GM18517 (cell line): ENCODE measurements around the gene SSH2.
"Not testable (repeated sequence)": the region's sequence is repeated elsewhere in the genome, so short reads cannot be mapped to it uniquely, and the experiment has no call there.

Experiments used
- ATAC-seq: cut with Tn5 transposase; IDR thresholded peaks from one replicate; pipeline ENCODE4 v1.9.1; 2021; ENCODE audit warnings: mild to moderate bottlenecking, moderate library complexity; ENCODE audit not compliant: unreplicated experiment

Gene SSH2

DNA sequence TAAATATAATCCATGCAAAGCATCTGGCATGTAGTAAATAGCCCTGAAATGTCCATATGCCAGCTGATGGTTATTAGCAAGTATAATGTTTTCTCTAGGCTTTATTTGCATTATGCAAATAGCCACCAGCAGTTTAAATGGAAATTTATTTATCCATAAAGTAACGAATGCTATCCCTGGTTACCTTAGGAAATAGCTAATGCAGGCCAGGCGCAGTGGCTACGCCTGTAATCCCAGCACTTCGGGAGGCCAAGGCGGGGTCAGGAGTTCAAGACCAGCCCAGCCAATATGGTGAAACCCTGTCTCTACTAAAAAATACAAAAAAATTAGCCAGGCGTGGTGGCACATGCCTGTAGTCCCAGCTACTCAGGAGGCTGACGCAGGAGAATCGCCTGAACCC lies 254.1 kb downstream of the SSH2 start:
- not testable (repeated sequence) for ATAC-seq

DNA sequence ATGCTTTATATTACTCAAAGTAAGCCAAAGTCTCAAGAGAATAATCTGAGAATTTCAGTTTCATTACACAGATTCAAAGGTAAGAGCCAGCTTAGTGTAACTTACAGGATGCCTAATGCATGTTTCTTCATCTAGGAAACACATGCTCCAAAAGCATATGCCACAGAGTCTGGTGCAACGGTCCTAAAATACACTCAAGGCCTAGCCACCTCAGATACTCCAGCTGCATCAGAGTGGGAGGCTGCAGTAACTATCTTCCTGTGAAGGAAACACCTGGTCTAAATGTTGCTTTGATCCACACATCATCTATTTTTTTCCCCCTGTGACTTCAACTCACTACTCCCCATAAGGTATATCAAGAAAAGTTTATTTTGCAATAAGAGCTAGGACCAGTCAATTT lies 255.7 kb downstream of the SSH2 start:
- ATAC-seq = no peak

DNA sequence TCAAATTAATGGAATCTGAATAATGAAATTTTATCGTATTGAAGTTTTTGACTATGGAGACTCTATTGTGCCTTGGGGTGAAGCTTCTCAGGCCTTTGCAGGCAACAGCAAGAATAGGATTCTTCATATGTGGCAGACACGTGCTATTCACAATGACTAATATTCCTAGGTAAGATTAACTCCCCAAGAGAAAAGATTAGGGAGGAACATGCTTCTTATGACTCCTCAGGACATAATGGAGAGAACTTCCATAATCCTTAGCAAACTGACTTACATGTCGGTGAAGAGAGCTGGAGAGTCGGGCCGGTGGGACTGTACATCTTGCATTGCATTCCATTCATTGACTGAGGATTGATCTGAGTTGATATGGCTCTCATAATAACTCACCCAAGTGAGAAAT lies 258.4 kb downstream of the SSH2 start:
- no peak for ATAC-seq

DNA sequence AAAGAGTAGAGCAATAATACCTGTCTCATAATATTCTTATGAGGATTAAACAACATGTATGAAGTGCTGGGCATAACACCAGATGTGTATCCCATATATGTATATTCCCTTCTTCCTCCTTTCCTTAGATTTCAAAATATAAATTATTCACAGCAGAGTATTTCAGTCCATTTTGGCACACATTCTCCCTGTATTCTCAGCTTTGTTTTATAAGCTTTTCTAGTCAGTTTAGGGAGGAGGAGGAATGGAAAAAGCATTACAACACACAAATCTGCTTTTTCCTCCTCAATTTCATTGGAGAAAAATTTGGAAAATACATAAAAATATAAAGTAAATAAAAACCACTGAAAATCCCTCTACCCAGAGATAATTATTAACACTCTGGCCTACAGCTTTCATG lies 260.8 kb downstream of the SSH2 start:
- ATAC-seq = no peak

DNA sequence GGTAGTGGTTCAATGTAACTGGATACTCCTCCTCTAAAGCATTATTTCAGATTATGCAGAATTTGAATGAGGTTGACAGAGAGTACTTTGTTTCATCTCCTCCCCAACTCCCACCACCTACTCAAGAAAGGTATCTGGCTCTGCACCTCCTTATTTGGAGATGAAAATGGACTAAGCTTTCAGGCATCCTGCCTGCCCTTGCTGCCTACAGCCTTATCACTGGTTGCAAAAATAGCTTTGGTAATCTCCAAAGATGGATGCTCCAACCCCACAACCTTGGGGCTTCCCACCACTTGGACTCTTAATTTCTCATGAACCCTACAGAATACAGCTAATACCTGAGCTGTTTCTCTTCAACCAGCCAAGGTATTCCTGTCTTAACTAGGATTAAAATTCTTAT lies 262.1 kb downstream of the SSH2 start:
- ATAC-seq = no peak

DNA sequence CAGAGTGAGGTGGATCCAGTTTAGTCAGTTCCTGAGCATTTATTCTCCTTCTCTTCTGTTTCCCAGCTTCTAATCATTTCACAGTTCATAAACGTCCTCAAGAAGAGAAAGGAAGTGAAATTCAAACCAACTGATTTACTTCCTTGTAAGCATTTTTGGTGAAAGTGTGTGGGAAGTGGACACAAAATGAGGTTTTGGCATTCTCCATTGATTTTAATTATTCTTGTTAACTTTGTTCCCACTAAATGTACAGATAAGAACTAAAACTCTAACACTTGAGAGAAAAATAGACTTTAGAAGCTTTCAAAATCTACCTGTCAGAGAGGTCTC lies 264.6 kb downstream of the SSH2 start:
- no peak for ATAC-seq

DNA sequence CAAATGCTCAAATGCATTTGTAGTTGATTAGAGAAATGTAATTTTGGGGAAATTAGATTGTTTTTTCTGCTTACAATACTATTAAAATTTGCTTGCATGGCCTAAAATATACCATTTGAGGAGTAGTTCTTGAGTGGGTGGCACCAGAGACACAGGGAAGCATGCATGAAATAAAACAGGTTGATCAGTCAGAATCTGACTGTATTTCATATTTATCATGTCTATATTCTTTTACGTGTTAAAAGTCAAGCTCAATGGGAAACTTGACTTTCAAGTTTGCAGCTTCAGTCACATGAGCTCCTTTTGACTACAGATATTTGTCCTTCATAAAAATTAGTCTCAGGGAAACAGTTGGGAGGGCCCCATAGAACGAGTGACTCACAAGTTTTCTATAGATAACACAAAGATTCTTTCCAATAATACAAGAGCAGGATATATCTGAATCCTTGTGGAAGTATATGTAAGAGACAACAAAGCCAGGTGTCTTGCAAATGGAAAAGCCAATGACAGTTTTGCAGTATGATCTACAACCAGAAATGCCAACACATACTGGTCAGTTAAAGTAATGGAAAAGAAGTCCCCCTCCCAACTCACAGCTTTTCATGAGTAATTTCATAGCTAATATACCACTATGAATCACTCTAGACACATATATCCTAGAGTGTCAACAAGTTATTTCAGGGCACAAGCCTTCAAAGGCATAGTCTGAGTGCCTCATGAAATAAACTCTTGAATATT lies 265.1 kb downstream of the SSH2 start:
- no peak for ATAC-seq

DNA sequence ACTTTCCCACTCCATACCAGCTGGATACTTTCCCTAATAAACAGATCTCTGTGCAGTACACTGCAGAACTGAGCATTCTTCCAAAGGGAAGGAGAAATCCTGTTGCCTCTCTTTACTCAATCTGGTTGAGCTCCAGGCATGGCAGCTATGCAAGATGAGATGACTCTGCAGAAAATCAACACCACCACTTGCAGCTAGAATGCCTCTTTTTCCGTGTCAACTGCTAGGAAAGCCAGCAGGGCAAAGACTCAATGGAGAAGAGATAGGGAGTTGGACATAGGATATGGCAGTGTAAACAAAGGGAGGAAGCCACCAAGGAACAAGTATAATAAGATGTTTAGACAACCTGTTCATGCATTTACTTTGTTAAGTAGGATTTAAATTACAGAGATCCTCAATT lies 266.9 kb downstream of the SSH2 start:
- no peak for ATAC-seq

DNA sequence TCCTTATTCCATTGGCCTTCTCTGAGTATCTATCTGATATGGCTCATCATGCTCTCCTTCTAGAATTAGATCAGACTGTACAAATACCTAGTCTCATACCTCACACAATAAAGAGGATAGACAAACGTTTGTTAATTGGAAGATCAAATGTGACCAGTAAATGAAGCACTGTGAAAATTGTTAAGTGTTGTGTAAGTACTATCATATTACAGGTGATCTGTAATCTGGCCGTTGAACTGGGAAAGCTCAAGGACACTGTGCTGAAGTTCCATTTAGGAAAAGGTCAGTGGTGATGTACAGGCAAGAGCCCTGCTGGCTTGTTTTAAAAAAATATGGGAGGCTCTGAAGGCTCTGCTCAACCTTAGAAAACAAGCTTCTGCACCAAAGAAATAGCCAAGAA lies 268.8 kb downstream of the SSH2 start:
- ATAC-seq = no peak

DNA sequence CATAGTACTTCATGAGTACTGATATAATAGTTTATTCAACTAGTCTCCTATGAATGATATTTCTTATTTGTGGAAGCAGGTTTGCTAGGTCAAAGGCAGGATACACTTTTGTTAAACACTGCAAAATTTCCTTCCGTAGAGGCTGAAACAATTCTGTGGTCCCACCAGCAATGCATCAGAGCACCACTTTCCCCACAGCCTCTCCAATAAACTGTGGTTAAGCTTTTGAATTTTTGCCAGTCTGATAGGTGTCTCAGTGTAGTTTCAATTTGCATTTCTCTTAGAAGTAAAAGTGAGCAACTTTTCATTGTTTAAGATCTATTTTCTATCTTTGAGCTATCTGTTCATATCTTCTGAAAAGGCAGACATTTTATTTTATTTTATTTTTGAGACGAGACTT lies 270.9 kb downstream of the SSH2 start:
- ATAC-seq = no peak

DNA sequence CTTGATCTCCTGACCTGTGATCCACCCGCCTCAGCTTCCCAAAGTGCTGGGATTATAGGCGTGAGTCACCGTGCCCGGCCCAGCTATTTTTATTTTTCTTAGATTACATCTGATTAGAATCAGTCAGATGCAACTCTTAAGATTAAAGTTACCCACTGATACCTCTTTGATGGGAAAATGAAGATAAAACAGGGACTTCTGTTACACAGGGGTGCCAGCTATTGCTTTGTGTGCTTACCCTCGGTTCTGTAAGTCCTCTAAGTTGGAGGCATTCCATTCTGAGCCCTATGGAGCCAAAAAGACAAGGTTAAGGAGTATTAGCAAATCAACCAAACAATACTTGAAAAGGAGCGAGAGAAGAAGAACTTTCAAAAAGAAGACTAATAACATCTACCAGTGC lies 274.7 kb downstream of the SSH2 start:
- no peak for ATAC-seq

DNA sequence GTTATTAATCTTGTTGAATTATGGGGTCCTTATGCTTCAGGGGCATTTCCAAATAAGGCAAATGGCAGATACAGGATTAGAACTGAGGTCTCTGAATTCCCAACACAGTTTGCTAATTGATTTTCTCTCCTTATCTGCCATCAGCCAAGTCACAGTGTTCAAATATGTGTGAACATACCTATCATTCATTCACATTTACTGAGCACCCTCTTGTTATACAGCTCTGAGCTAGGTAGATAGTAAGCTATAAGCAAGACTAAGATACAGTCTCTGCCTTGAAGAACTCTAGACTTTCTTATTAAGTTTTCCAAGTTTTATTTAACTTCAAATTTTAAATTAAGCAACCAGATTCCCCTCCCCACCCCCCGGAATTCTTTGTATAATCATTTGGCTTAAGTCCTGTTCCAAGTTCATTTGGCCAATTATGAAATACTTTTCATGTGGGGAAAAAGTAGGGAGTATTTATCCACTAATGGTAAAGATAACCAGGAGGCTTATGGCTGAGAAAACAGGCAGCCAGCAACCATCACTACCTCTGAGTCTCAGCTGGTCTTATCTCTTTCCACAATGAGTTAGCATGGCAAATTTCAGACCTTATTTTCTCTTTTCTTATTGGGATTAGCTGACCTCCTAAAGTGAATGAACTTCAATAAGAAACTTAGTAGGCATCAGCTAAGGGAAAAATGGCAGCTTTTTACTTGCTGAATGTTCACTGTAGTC lies 275.9 kb downstream of the SSH2 start:
- ATAC-seq = no peak

DNA sequence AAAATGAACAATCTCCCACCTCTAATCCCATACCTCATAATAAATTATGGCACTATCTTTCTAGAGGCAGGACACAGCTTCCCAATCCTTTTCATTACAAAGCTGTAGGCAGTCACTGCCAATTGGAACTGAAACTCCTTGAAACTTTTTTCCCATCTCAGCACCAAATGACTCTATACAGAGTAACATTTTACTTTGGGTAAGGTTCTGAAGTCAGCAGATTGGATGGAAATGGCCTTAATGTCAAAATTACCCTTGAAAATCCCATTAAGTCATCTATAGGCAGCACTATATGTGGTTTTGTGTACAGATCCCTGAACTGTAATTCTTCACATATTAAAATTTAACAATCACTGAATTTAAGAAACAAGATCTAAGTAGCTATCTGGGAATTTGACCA lies 277.1 kb downstream of the SSH2 start:
- no peak for ATAC-seq

DNA sequence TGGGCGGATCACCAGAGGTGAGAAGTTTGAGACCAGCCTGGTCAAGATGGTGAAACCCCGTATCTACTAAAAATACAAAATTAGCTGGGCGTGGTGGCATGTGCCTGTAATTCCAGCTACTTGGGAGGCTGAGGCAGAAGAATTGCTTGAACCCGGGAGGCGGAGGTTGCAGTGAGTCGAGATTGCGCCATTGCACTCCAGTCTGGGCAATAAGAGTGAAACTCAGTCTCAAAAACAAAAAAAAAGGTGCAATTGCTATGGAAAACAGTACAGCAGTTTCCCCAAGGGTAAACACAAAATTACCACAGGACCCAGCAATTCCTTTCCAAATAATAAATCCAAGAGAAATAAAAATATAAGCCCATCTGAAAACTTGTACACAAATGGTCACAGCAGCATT lies 278.1 kb downstream of the SSH2 start:
- not testable (repeated sequence) for ATAC-seq

DNA sequence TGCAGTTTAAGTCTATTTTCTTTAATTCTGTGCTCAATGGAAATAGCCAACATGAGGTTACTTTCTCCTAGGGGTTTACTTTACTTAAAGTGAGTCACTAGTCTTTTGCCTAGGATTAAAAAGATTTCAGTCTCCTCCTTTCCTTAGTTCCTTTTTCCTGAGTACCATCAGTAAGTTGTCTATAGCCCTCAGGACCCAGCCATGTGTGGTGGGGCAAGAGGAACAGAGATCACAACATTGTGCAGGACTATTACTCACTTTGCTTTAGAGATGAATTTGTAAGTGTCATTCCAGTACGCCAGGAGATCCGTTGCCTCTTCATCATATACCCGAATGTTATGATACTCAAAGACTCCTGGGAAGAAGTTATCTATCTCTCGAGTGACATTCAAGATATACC lies 279.6 kb downstream of the SSH2 start:
- ATAC-seq = no peak

DNA sequence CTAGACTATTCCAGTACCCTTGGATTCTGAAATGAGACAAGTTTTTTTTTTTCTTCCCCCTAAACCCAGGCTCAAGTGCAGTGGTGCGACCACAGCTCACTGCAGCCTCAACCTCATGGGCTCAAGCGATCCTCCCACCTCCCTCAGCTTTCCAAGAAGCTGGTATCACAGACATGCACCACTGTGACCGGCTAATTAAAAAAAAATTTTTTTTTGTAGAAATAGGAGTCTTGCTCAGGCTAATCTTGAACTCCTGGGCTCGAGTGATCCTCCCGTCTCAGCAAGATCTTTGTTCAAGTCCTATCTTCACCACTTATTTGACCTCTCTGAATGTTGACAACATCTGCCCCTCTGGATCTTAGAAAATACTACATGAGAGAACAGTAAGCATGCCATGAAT lies 280.7 kb downstream of the SSH2 start:
- no peak for ATAC-seq

DNA sequence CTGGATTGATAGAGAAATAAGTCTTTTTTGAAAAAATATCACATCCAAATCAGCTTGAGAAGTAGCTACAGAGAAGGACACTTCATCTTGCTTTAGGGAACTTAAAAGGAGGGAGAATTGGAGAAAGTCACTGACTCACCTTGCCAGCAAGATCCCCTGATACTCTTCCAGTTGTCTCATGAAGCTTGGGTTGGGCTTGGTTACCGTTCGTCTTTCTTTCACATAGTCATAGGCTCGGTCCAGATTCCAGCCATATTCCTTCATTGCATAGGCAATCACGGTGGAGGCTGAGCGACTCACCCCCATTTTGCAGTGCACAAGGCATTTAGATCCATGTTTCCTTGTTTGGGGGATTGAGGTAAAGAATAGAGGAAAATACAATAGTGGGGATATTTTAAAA lies 282.0 kb downstream of the SSH2 start:
- ATAC-seq = no peak

DNA sequence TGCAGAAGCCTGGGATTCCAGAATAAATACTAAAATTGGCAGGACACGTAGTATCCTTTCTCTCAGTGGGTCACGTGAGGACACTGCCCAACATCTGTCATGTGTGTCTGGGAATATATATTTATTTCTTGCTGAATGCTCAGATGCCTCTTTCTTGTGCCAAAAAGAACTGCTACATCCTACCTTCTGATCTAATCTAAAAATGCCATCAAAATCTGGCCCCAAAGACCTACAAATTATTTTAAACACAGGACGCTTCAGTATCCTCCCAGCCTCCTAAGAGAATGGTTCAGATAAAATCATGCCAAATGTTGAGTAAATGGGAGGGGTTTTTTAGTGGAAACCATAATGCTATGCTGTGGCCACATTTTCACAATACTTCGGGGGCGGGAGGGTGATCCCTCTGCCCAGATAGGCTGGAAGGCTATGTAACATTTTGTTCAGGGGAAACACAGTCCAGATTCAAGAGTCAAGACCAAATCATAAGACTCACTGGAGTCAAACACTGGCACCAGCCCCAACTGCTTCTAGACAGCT lies 284.4 kb downstream of the SSH2 start:
- ATAC-seq = no peak

DNA sequence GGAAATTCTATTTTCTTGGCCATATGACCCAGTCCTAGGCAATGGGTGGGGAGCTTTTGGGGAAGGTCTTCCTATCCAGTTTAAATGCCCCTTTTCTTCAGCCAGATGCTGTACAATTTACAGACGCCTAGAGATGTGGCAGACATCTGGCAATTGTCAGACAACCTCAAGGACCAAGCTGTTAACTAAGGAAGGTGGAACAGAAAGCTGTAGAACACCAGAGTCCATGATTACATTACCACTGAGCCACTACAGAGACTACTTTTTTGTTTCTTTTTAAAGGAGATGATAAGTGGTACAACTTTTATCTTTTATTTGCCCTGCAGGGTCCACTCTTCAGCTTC lies 286.2 kb downstream of the SSH2 start:
- ATAC-seq = no peak

DNA sequence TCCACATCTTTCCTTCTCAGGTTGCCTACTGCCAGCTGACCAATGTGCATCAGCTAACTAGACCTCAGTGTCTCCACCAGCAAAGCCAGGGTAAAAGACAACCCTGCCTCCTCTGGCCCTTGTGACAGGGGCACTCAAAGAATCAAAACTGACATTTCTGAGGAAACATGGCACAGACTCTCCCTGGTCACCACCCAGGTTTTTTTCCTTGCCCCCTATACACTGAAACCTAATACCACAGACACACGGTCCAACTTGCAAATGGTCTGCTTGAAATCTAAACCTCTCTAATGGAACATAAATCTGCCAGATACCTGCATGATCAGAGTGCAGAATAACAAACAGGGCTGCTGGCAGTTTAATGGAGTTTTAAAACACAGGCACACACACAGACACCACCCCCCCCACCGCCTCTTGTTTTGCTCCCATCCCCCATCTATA lies 287.8 kb downstream of the SSH2 start:
- no peak for ATAC-seq

DNA sequence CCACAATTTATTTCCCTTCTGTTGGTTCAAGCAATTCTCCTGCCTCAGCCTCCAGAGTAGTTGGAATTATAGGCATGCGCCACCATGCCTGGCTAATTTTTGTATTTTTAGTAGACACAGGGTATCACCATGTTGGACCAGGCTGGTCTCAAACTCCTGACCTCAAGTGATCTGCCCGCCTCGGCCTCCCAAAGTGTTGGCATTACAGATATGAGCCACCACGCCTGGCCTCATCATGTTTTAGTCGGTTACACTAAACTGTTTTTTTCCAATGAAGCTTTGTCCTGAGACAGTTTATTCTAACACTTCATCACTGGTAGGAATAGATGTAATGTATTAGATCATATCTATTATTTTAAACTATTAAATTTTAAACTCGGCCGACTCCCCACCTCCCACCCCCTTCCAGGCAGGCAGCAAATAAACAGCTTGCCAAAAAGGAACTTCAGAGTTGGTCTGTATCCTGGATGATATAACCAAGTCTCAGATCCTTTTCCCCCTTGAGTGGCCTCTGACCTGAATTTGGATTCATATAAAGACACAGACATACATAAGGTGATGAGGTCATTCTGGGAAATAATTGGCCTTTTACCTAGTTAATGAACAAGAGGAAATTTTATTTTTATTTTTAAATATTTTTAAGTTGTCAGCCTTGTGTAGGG lies 288.9 kb downstream of the SSH2 start:
- ATAC-seq = no peak

DNA sequence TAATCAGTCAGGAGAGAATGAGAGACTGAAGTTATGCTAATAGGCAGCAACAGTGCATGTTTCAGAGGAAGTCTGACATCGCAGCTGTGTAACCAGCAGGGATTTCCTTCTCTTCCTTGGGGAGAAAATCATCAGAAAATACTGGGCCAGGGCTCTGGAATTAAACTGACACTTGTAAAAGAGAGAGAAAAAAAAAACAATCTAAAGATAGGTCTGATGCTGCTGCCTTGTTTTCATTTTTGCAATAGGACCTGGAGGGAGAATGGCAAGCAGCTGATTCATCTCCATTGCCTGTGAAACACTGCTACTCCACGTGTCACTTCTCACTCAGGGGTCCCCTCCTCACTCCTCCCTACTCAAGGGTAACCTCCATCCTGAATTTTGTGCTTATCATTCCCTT lies 289.6 kb downstream of the SSH2 start:
- no peak for ATAC-seq
